ENCODE data around the gene NANOS1. TPM values are rescaled to one million over a fixed set of nuclear protein-coding genes. Genes with fewer than 3 reads are reported as not detected.
A peak's percentile ranks its signal among the peaks of the same experiment; 100 is the strongest.

NANOS1 gene
- total and polyA plus RNA-seq, 9 of the 15 experiments (the other 6 are each of a cell fraction or from before 2014, with no cell fraction given), result 0.14 to 1.6 (median 0.83) TPM; not detected in 1

DNA sequence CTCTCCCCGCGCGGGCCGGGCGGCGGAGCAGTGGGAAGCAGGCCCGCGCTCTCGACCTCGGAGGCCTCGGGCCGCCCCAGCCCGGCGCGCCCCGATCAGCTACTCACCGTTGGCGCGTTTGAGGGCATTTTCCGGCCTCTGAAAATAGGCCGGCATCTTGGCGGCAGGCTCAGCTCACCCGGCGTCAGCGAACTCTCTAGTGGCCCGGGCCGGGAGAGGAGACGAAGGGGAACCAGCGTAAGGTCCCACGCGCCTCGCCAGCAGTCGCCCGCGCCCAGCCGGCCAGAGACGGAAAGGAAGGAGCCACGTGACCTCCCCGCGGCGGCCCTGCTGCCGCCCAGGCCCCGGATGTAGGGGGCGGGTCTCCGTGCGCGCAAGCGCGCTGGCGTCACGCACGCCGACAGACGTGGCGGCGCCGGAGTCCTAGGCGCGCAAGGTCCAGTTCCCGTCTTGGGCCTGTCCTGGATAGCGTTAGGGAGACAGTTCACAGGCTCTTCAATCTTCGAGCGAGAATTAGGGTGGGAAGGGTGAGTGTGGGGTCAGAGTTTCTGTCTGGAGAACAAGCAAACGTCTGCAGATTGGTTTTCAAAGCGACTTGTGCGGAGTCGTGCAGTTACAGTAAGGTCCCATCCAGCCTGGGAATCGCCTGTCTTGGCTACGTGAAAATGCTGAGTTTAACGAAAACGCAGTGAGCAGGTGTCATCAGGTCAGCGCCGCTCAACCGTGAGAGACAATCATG lies 51.2 kb downstream of the NANOS1 start, which contains the start of gene EIF3A (continued):
- TF ChIP-seq POLR2H (tag; IDR thresholded peaks at IDR 0.05; ENCODE audit: low read depth), result peak; percentile 88
- TF ChIP-seq TAF7 (tag; IDR thresholded peaks at IDR 0.05), result peak; percentile 31
- peak; percentile 48; the same call in 1 of the 2 replicates for TF ChIP-seq ZNF175 (CRISPR knock-in tag; IDR thresholded peaks at IDR 0.05; ENCODE audit: low read depth)
- peak; percentile 30; the same call in 1 of the 2 replicates for TF ChIP-seq HCFC1 (IDR thresholded peaks at IDR 0.05; ENCODE audit: low read depth, low read length)
- TF ChIP-seq, protein P1, sequence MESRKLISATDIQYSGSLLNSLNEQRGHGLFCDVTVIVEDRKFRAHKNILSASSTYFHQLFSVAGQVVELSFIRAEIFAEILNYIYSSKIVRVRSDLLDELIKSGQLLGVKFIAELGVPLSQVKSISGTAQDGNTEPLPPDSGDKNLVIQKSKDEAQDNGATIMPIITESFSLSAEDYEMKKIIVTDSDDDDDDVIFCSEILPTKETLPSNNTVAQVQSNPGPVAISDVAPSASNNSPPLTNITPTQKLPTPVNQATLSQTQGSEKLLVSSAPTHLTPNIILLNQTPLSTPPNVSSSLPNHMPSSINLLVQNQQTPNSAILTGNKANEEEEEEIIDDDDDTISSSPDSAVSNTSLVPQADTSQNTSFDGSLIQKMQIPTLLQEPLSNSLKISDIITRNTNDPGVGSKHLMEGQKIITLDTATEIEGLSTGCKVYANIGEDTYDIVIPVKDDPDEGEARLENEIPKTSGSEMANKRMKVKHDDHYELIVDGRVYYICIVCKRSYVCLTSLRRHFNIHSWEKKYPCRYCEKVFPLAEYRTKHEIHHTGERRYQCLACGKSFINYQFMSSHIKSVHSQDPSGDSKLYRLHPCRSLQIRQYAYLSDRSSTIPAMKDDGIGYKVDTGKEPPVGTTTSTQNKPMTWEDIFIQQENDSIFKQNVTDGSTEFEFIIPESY (CRISPR knock-in tag; IDR thresholded peaks at IDR 0.05), result 0 out of 2 replicates have a peak, but pooled peaks have one; percentile 9
- no peak for TF ChIP-seq NR2C2 (CRISPR knock-in tag; IDR thresholded peaks at IDR 0.05)
- TF ChIP-seq NR2C2 (tag; IDR thresholded peaks at IDR 0.05), result peak; percentile 35; the same call in 1 of the 2 replicates
- TF ChIP-seq, protein P2, sequence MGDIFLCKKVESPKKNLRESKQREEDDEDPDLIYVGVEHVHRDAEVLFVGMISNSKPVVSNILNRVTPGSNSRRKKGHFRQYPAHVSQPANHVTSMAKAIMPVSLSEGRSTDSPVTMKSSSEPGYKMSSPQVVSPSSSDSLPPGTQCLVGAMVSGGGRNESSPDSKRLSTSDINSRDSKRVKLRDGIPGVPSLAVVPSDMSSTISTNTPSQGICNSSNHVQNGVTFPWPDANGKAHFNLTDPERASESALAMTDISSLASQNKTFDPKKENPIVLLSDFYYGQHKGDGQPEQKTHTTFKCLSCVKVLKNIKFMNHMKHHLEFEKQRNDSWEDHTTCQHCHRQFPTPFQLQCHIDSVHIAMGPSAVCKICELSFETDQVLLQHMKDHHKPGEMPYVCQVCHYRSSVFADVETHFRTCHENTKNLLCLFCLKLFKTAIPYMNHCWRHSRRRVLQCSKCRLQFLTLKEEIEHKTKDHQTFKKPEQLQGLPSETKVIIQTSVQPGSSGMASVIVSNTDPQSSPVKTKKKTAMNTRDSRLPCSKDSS (IDR thresholded peaks at IDR 0.05; ENCODE audit: low read depth, partially characterized antibody), result no peak
- peak; percentile 69; the same call in 1 of the 2 replicates for TF ChIP-seq PML (IDR thresholded peaks at IDR 0.05; ENCODE audit: low read length)
- no peak for TF ChIP-seq ZNF696 (CRISPR knock-in tag; conservative IDR thresholded peaks at IDR 0.05)
- TF ChIP-seq, protein P3, sequence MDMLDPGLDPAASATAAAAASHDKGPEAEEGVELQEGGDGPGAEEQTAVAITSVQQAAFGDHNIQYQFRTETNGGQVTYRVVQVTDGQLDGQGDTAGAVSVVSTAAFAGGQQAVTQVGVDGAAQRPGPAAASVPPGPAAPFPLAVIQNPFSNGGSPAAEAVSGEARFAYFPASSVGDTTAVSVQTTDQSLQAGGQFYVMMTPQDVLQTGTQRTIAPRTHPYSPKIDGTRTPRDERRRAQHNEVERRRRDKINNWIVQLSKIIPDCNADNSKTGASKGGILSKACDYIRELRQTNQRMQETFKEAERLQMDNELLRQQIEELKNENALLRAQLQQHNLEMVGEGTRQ (CRISPR knock-in tag; IDR thresholded peaks at IDR 0.05), result peak; percentile 91
- TF ChIP-seq RBM22 (IDR thresholded peaks at IDR 0.05; ENCODE audit: low read depth, low read length, poor library complexity, severe bottlenecking), result peak; percentile 53
- peak; percentile 56; the same call in 1 of the 2 replicates for TF ChIP-seq MBD2 (IDR thresholded peaks at IDR 0.05; ENCODE audit: borderline replicate concordance, low read depth)
- TF ChIP-seq JUN (IDR thresholded peaks at IDR 0.05; ENCODE audit: borderline replicate concordance, low read depth, low read length), result peak; percentile 42; the same call in 1 of the 2 replicates
- TF ChIP-seq JUN (CRISPR knock-in tag; IDR thresholded peaks at IDR 0.05; ENCODE audit: borderline replicate concordance), result no peak
- no peak; a peak in 1 of 3 replicates for TF ChIP-seq CBX3 (IDR thresholded peaks at IDR 0.05; ENCODE audit: borderline replicate concordance in 1 of 2, low read length in 2 of 2)
- peak; percentile 95 for TF ChIP-seq NCOA6 (IDR thresholded peaks at IDR 0.05)
- TF ChIP-seq POLR2AphosphoS5 (IDR thresholded peaks at IDR 0.05; ENCODE audit: control insufficient read depth, insufficient read depth, low read depth, low read length), result peak; percentile 84; the same call in 1 of the 2 replicates
- TF ChIP-seq NONO (IDR thresholded peaks at IDR 0.05; ENCODE audit: low read depth in 2 of 2, low read length in 1 of 2), result 0 out of 4 replicates have a peak, but pooled peaks of 1 of the 2 experiments have one; percentile 36
- peak in 1 of 2 experiments; percentile 47; a peak in 2 of 4 replicates for TF ChIP-seq TRIM24 (IDR thresholded peaks at IDR 0.05)
- TF ChIP-seq, protein P4, sequence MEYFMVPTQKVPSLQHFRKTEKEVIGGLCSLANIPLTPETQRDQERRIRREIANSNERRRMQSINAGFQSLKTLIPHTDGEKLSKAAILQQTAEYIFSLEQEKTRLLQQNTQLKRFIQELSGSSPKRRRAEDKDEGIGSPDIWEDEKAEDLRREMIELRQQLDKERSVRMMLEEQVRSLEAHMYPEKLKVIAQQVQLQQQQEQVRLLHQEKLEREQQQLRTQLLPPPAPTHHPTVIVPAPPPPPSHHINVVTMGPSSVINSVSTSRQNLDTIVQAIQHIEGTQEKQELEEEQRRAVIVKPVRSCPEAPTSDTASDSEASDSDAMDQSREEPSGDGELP (CRISPR knock-in tag; IDR thresholded peaks at IDR 0.05; ENCODE audit: borderline replicate concordance), result peak; percentile 63
- no peak for TF ChIP-seq ELF1 (tag; IDR thresholded peaks at IDR 0.05)
